ACC112 (cell line): ENCODE measurements around the gene GSTM3.
"Not testable (repeated sequence)": the region's sequence is repeated elsewhere in the genome, so short reads cannot be mapped to it uniquely, and the experiment has no call there.

ENCODE experiments used
- H2AFZ ChIP-seq: fragments of 200-600 bp; sonication (generic); one replicate; pipeline ENCODE4 v1.6.0; 2017; ENCODE audit warnings: antibody characterized with exemption, low read length; ENCODE audit not compliant: unreplicated experiment
- H3K27ac ChIP-seq: fragments of 200-600 bp; sonication (generic); 2 replicates; pipeline ENCODE4 v1.5.1; 2014; ENCODE audit warnings: low read depth, mild to moderate bottlenecking, antibody characterized with exemption, low read length, moderate library complexity
- H3K27me3 ChIP-seq: fragments of 200-600 bp; sonication (generic); 2 replicates; pipeline ENCODE4 v1.6.1; 2014; ENCODE audit warnings: mild to moderate bottlenecking, antibody characterized with exemption, low read length, moderate library complexity, mixed read lengths; ENCODE audit not compliant: insufficient read depth
- H3K36me3 ChIP-seq: fragments of 200-600 bp; sonication (generic); 2 replicates; pipeline ENCODE4 v1.6.1; 2016; ENCODE audit warnings: mild to moderate bottlenecking, antibody characterized with exemption, low read length, moderate library complexity, mixed read lengths; ENCODE audit not compliant: insufficient read depth
- H3K4me1 ChIP-seq: fragments of 200-600 bp; sonication (generic); one replicate; pipeline ENCODE4 v1.6.1; 2016; ENCODE audit warnings: low read length, mixed read lengths; ENCODE audit not compliant: insufficient read depth, unreplicated experiment, control insufficient read depth
- H3K4me3 ChIP-seq: fragments of 200-600 bp; sonication (generic); 2 replicates; pipeline ENCODE4 v1.5.1; 2014; ENCODE audit warnings: mild to moderate bottlenecking, low read depth, low read length
- H3K79me2 ChIP-seq: fragments of 200-600 bp; sonication (generic); one replicate; pipeline ENCODE4 v1.6.0; 2016; ENCODE audit warnings: low read length; ENCODE audit not compliant: control insufficient read depth, unreplicated experiment, insufficient read depth

GSTM3 gene

GRCh38 chr1:109750241-109750882, 9.5 kb upstream of the GSTM3 start:
- no peak overlapping the region for H2AFZ ChIP-seq
- no peaks in the 10 kb centered on the region for H3K4me1 ChIP-seq
- H3K36me3 ChIP-seq = no peaks in the 10 kb centered on the region
- no peaks in the 10 kb centered on the region for H3K79me2 ChIP-seq
- no peak overlapping the region for H3K4me3 ChIP-seq
- H3K27me3 ChIP-seq = peaks cover 34% of the 10 kb centered on the region
- H3K27ac ChIP-seq = no peak overlapping the region

GRCh38 chr1:109749221-109749620, 8.4 kb upstream of the GSTM3 start:
- no peaks in the 10 kb centered on the region for H3K79me2 ChIP-seq
- no peaks in the 10 kb centered on the region for H3K4me1 ChIP-seq
- H3K36me3 ChIP-seq = no peaks in the 10 kb centered on the region
- H3K4me3 ChIP-seq = no peak overlapping the region
- no peak overlapping the region for H2AFZ ChIP-seq
- no peak overlapping the region for H3K27ac ChIP-seq
- peaks cover 34% of the 10 kb centered on the region for H3K27me3 ChIP-seq

GRCh38 chr1:109748311-109748710, 7.5 kb upstream of the GSTM3 start:
- H2AFZ ChIP-seq, H3K27ac ChIP-seq, H3K36me3 ChIP-seq, H3K4me3 ChIP-seq, H3K4me1 ChIP-seq, H3K79me2 ChIP-seq: not testable (repeated sequence)
- peaks cover 34% of the 10 kb centered on the region for H3K27me3 ChIP-seq

GRCh38 chr1:109739738-109740614, 862 bp downstream of the GSTM3 start:
- Histone ChIP-seq H3K4me1 (peaks cover 5% of the 10 kb centered on the region), H3K36me3 (peaks cover 14% of the 10 kb centered on the region; the same call in 1 of the 2 replicates), H3K79me2 (no peaks in the 10 kb centered on the region), H3K27ac (peak overlapping the region; percentile 4; the same call in 1 of the 2 replicates), H3K4me3 (peak overlapping the region; percentile 81), H2AFZ (peak overlapping the region; percentile 85), H3K27me3 (0 out of 2 replicates have a peak, but pooled peaks cover 3% of the 10 kb centered on the region)

GRCh38 chr1:109733236-109733870, 7.5 kb downstream of the GSTM3 start:
- Histone ChIP-seq H3K36me3 (peaks cover 20% of the 10 kb centered on the region; the same call in 1 of the 2 replicates), H3K4me3 (no peak overlapping the region), H3K27me3 (no peaks in the 10 kb centered on the region), H2AFZ (no peak overlapping the region), H3K4me1 (no peaks in the 10 kb centered on the region), H3K27ac (no peak overlapping the region), H3K79me2 (no peaks in the 10 kb centered on the region)

- peaks cover 15% of the 10 kb centered on the region; the same call in 1 of the 2 replicates for H3K36me3 ChIP-seq
- H3K4me3 ChIP-seq = no peak overlapping the region
- H3K27me3 ChIP-seq = no peaks in the 10 kb centered on the region
- H3K4me1 ChIP-seq = no peaks in the 10 kb centered on the region
- no peak overlapping the region for H2AFZ ChIP-seq
- H3K79me2 ChIP-seq = no peaks in the 10 kb centered on the region
- H3K27ac ChIP-seq = no peak overlapping the region
Observed at GRCh38 chr1:109732390-109732881, 8.4 kb downstream of the GSTM3 start.

GRCh38 chr1:109730666-109731065, 10.2 kb downstream of the GSTM3 start:
- Histone ChIP-seq H3K79me2 (no peaks in the 10 kb centered on the region), H3K4me3 (no peak overlapping the region), H3K36me3 (0 out of 2 replicates have a peak, but pooled peaks cover 6% of the 10 kb centered on the region), H3K27ac (no peak overlapping the region), H3K4me1 (no peaks in the 10 kb centered on the region), H3K27me3 (no peaks in the 10 kb centered on the region), H2AFZ (no peak overlapping the region)

GRCh38 chr1:109728870-109729269, 12.0 kb downstream of the GSTM3 start:
- no peak overlapping the region for H3K4me3 ChIP-seq
- H3K4me1 ChIP-seq = no peaks in the 10 kb centered on the region
- H3K79me2 ChIP-seq = no peaks in the 10 kb centered on the region
- no peak overlapping the region for H2AFZ ChIP-seq
- 0 out of 2 replicates have a peak, but pooled peaks cover 3% of the 10 kb centered on the region for H3K36me3 ChIP-seq
- H3K27me3 ChIP-seq = no peaks in the 10 kb centered on the region
- H3K27ac ChIP-seq = no peak overlapping the region

- Histone ChIP-seq H3K27me3 (no peaks in the 10 kb centered on the region), H3K4me1 (no peaks in the 10 kb centered on the region), H3K36me3 (no peaks in the 10 kb centered on the region), H3K4me3 (no peak overlapping the region), H2AFZ (no peak overlapping the region), H3K79me2 (no peaks in the 10 kb centered on the region), H3K27ac (no peak overlapping the region)
Observed at GRCh38 chr1:109726728-109727373, 14.0 kb downstream of the GSTM3 start.

GRCh38 chr1:109726007-109726406, 14.8 kb downstream of the GSTM3 start:
- Histone ChIP-seq H3K27ac (no peak overlapping the region), H2AFZ (no peak overlapping the region), H3K4me3 (no peak overlapping the region), H3K27me3 (no peaks in the 10 kb centered on the region), H3K79me2 (no peaks in the 10 kb centered on the region), H3K36me3 (no peaks in the 10 kb centered on the region), H3K4me1 (no peaks in the 10 kb centered on the region)
